HG02973 (cell line): ENCODE results near the gene VWA8.
"Not testable (repeated sequence)": the region's sequence is repeated elsewhere in the genome, so short reads cannot be mapped to it uniquely, and the experiment has no call there.

Experiments used
- ATAC-seq: cut with Tn5 transposase; IDR thresholded peaks from one replicate; pipeline ENCODE4 v1.9.1; 2021; ENCODE audit warnings: moderate library complexity; ENCODE audit not compliant: unreplicated experiment

Gene VWA8

DNA sequence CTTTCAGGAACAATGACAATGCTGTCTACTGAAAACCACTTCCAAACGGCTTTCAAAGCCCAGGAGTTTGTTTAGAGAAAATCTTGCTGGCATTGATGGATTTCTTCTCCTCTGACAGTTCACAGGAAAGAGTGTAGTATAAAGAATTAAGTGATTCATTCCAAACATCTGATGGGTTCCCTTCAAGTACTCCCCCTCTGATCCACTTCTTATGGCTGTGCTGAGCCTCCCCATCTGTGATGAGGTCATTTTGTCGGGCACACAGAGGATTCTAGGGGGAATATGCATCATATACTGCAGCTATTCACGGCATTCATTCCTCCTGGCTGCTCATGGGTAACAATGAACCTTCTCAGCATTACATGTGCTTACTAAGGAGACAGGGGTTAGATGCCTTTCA lies 395.7 kb downstream of the VWA8 start:
- no peak for ATAC-seq

DNA sequence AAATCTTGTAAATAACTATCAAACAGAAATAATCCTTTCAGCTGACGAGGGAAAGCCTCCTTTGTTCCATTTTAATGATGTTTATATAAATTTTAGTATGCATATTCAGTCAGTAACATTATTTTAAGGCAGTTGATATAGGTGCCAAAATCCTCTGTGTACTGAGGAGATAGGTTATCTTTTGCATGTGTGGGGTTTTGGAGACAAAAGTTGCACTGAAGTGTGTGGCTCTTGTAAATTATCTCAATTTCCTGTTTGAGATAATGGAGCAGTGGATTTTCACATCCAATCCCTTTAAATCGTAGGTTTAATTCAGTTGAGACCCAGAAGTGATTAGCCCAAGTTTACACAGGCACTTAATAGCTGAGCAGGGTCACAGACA lies 396.9 kb downstream of the VWA8 start:
- ATAC-seq: no peak

DNA sequence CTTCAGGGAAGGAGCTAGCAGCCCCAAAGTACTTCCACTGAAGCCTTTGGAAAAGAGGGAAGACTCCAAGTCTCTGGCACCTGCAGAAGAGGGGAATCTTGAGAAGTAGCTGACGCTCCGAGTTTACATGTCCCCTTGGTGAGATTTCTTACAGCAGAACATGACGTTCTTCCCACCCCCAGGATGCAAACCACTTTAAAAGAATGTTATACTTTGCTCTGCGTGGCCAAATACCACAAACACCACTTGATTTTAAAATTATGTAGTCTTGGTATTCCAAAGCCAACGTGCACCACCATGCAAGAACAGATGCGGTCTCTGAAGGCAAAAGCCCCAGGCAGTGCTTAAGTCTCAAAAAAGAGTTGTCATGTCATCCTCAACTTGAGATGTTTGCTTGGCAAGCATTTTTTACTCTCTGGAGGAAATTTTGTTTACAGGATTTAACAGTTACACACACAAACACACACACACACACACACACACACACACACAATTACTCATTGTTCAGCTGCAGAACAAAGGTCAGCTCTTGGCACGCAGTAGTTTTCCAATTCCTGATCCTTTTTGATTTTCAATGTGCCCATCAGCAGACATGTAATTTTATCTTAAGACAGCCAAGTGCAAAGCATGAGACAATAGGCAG lies 397.4 kb downstream of the VWA8 start:
- no peak for ATAC-seq

DNA sequence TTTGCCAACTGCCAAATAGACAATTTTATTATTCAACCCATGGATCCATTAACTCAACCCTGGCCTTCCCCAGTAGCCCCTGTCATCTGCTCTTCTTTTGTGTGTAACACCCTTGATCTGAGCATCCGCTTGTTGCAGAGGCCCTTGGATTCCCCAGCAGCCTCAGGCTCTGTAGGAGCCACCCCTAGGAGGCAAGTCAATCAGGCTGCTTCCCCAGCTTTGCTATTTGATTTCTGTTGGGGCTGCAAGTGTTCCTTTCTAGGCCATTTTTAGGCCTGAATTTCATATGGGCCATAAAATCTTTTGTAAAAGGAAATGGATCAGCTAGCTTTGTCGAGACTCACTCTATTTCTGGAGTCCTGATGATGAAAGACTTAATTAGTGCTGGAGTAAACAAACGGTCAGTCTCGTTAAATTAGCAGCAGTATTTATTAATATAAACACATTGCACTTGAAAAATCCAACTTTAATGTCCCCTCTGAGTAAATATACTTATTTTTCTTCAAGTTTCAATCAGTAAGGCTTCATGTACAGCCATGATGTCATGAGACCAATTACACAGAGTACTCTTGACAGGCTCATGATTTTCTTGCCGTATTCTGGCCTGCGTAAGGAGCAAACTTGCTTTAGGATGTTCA lies 398.2 kb downstream of the VWA8 start:
- no peak for ATAC-seq

DNA sequence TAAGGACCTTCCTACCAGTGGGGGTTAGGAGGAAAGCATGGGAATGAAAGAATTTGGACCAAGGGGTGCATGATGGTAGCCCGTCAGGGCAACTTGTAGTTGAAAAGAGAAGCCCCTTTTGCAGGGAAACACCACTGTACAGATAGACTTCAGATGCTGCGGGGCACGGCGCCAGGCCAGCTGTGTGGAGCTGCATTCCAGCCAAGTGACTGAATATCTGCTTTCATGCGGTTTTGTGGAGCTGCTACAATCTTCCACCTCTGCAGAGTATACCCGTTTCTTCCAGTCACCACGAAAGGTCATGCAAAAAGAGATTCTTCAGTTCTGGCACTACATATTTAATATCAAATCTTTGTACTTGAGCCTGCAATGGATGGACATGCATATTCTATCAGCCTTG lies 398.8 kb downstream of the VWA8 start:
- no peak for ATAC-seq

DNA sequence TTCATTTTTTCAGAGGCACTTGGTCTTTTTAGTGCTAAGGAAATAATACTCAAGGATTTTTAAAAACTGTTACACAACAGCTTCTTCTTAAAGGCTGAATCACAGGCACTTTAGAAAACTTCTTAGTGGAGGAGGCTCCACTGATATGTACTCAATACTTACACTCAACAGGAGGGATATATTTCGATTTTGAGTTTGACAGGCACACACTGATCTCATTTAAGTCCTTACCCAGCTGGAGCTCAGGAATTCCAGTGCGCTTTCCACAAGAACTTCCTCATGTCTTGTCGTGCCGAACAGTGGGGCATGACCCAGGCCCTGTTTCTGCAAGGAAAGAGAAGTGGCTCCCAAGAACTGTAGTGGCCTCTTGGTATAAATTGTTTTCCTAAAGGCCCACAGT lies 399.7 kb downstream of the VWA8 start:
- no peak for ATAC-seq

DNA sequence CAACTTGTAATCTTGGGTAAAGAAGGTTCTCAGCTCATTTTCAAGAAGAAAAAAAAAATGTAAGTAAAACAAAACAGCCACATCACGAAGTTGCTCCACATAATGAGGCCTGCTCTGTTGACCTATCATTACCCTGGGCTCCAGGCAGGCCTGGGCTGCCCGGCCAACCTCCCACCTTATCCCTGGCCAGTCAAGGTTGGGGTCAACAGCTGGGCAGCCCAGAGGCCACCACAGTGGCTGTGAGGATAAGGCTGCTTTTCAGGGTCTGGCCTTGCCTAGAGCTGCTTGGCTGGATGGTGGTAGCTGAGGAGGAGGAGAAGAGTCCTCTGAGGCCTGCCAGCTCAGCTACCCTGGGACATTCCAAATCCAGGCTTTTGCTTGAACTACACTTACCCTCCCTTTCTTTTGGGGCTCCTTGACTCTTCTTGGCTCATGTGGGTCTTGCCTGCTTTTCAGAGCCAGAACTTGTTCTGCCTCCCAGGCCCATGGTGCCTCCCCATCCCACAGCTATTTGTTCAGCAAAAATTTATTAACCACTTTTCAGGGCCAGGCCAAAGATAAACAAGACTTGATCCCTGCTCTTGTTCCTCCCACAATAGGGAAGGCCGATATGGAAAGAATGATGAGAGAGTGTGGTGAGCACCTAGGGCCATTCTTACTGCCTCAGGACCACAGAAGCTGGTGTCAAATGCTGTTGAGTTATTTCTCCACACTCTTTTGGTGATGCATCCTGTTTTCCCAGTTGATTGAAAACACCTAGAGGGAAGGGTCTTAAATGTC lies 401.9 kb downstream of the VWA8 start:
- ATAC-seq: no peak

DNA sequence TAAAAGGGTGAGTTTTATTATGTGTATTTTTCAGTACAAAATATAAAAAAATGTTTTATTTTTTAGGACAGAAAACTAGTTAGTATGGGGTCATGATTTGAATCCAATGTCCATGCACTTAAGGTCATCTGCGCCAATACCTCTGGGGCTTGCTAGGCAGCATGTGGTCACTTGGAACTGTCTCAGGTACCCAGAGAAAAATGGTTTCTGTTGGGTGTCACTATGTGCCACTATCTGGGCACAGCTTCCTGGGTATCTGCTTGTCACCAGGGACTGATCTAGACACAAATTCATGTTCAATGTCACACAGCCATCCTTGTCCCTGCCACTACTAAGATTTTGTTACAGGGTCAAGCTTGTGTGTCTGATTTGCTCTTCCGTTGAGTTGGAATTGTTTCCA lies 403.2 kb downstream of the VWA8 start:
- ATAC-seq: no peak

DNA sequence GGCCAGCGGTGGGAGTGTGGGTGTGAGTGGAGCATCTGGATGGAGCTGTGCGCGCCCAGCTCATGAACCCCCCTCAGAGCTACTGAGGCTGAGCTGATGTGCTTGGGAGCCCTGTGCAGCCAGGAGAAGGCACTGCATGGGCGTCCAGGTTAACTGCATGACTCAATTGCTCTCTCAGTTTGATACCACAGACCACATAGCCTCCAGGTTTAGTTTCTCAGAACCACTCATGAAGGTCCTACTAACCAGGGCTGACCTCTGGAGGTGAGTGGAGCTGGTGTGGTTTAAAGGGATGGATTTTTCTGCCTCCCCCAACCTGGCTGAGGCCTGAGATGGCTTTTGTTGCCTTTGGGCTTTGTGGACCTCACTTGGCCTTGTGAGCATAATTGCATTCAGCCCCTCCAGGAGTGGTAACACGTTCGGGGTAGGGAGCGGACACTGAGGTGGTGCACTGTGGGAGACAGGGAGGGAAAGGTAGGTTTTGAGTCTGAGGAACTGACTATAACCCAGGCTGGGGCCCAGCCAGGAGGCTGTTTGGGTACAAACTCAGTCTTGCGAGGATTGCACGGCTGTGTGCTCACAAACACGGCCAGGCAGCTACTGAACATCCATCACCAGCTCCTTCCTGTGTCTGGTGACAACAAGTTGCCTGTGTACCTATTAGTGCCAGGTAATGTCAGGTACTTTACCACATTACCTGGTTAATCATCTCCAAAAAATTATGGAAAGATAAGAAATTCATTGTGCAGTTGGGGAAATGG lies 406.1 kb downstream of the VWA8 start:
- ATAC-seq: peak; percentile 97

DNA sequence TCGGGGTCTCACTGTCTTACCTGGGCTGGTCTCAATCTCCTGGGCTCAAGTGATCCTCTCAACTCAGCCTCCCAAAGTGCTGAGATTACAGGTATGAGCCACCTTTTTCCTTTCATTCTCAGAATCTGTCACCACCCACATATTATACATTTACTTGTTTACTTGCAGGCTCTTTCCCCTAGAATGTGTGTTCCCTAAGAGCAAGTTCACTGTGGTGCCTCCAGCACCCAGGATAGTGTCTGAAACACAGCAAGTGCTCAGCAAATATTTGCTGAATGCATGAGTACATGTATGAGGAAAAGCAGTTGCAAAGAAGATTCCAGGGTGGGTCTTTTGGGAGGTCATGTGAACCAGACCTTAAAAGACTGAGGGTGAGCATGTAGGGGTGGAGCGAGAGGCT lies 406.7 kb downstream of the VWA8 start:
- ATAC-seq: no peak

DNA sequence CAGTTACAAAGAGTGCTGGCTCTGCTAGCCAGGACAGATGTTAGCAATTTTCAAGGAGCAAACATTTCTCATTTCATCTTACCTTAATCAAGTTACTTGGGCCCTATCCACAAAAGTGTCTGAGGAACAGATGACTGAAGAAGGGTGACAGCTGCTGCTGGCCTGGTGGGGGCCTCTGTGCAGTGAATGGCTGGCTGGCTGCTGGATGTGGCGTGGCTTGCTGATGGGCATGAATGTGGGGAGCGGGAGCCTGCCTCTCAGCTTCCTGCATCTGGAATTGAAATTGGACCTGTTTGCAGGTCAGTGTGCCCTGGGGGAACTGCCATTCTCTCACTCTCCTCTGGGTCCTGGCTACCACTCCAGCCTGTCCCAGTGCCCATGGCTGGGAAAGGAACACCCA lies 408.9 kb downstream of the VWA8 start:
- ATAC-seq: no peak

DNA sequence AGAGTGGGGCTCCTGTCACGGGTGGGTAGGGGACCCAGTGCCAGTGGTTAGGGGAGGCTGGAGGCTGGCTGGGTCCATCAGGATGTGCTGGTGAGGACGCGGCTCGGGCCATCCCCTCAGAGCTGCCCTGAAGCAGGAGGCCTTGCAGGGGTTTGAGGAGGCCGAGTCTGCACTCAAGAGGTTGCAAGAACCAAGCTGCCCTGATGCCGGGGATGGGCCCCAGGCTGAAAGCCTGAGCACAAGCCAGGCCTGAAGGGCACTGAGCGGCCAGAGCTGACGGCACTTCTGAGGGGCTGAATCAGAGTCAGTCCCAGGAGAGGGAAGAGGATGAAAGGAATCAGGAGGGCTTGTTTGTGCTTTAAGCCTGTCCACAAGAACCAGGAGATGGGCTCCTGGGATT lies 410.6 kb downstream of the VWA8 start:
- no peak for ATAC-seq

DNA sequence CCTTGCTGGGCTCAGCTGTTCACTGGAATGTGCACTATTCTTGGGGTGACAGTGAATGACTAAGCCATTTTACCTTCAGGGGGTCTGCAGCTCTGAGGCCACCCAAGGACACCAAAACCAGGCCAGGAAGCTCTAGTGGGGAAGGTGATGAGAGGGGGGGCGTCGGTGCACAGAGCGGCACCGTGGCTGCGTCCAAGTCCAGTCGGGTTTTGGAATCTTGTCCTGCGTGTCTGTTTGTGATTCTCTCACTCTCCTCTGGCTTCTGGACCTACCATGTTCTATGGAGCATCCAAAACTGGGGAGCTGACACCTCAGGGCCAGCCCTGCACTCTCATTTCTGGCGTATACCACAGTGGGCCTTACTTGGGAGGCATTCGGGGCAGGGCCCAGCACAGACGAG lies 411.4 kb downstream of the VWA8 start:
- ATAC-seq: no peak

DNA sequence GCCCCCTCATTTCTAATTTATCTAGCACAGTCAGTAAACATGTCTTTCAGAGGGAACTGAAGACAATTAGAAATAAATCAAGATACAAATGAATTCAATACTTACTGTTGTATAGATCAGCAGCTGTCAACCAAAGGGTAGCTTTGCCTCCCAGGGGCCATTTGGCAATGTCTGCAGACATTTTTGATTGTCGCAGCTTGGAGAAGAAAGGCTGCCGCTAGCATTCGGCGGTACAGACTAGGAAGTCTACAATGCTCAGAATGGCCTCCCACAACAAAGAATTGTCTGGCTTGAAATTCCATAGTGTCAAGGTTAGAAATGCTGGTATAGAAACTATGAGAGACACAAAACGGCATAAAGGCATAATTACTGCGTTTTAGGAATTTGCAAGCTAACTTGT lies 412.0 kb downstream of the VWA8 start:
- no peak for ATAC-seq

DNA sequence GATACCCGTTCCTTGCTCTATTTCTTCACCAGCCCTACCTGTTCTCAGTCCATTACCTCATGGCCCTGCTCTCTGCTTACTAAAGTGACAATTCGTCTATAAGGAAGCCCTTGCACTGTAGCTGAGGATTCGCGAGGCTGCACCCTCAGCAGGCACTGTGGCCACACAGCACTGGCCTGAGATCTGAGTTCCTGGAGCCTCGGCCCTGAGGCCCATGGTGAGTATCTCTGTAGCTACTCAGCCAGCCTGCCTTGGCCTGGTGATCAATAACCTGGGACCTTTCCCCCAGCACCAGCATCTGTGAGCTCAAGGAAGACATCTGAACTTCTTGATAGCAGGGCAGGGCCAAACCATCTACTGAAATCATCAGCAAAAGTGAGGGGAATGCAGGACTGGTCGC lies 412.9 kb downstream of the VWA8 start:
- no peak for ATAC-seq

DNA sequence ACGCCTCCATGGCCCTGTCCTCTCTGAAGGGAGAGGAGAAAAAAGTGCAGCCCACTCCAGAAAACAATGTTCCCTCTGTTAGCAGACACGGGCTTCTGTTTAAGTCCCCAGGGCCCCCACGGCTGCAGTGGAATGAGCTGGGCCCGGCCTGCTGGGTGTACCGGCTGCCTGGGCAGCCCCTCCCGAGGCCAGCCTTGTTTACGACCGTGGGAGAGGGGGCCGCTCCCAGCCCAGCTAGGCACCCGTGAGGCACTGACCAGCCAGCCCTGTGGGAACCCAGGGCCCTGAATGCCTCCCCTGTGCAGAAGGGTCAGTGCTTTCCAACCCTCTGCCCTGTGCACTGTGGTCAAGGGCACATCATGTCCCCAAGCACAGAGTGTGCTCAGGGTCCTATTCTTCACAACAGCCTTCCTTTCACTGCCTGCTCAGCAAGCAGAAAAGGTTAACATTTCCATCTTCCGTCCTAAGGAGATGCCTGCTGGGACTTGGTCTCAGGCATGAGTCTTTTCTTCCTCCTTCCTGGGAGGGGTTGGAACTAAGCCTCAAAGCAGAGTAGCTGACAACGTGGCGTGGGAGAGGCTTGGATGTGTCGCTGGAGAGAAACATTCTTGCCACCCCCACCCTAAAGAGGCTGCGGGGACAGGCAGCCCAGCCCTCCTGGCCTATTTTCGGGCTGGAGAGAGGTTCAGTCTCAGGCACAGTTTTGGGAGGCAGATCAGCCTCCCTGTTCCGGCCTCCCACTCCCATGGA lies 413.5 kb downstream of the VWA8 start:
- no peak for ATAC-seq

DNA sequence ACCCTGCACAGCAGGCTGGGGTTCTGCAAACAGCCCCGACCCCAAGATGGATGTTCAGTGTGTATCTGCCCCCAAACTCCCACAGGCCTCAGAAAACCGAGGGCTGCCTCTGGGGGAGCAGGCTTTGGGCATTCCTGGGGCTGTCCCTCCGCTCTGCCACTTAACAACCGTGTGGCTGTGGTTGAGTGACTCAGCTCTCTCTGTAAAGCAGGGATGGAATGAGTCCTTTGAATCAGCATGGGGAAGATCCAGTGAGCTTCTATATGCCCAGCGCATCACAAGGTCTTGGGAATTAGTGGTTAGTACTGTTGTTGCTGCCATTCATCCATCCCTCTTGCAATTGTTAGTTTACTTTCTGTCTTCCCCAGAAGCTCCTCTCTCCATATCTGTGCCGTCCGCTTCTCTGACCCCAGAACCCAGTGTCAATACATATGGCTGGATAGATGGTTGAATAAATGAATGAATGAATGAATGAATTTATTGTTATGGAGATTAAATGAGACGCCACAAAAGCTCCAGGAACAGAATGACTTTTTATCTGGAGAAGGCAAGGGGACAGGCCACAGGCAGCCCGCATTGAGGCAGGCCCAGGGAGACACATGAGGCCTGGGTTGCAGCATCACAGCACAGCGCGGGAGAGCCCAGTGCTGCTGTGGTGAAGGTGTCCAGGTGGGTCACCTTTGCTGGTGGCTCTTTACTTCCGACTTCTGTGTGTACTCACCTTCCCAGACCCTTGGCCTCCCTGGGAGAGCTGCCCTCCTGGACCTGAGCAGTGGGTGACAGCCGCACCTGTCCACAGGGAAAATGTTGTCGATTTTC lies 414.3 kb downstream of the VWA8 start:
- ATAC-seq: no peak

DNA sequence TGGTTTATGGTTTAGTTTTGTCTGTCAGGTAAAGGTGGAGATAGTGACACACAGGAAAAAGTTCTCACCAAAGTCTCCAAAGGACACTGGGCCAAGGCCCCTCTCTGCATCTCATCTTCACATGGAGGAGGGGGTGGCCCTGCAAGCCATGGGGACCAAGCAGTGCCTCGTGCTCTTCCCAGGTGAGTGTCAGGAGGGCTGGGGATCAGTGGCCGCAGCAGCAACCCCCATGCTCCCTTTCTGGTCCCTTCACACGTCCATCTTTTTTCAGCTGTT lies 415.5 kb downstream of the VWA8 start:
- ATAC-seq: no peak

DNA sequence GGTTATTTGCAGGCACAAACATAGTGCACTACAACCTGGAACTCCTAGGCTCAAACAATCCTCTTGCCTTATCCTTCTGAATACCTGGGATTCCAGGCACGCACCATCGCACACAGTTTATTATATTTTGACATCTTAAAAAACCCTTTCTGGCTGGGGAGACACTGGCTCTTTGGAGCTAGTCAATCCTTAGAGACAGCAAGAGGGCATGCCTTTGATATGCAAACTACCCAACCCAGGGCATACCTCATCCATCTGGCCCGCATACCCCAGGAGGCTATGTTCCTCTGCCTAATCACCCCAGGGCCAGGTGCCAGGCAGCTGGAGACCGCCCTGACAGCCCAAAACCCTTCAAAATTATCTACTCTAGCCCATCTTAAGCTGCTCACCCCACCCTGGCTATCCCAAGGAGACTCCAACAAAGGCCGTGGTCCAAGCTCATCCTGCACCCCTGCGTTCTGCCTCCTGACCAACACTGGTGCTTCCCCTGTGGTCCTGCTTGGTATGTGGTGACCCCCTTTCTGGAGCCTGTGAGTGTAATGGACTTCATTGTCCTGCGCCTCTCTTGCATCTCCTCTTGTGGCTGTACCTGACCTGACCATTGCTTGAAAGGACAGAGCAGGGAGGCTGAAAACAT lies 417.1 kb downstream of the VWA8 start:
- no peak for ATAC-seq

DNA sequence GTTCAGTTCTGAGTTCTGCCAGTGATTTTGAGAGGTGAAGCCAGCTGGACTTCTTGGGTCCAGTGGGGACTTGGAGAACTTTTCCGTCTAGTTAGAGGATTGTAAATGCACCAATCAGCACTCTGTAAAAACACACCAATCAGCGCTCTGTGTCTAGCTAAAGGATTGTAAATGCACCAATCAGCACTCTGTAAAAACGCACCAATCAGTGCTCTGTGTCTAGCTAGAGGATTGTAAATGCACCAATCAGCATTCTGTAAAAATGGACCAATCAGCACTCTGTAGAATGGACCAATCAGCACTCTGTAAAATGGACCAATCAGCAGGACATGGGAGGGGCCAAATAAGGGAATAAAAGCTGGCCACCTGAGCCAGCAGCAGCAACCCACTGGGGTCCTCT lies 418.1 kb downstream of the VWA8 start:
- ATAC-seq: not testable (repeated sequence)
